Vagina (tissue), 2 donors: ENCODE data around the gene SH3D19. TPM values are rescaled to one million over a fixed set of nuclear protein-coding genes. Genes with fewer than 3 reads are reported as not detected.
"Not testable (repeated sequence)": the region's sequence is repeated elsewhere in the genome, so short reads cannot be mapped to it uniquely, and the experiment has no call there.

Experiments
- DNase-seq, 2 donors: peaks; one replicate each; pipeline ENCODE4 v3.0.0-alpha.2; 2017; ENCODE audit errors: extremely low spot score in 2 of 2
- H3K27ac ChIP-seq: fragments of 200-600 bp; sonication (generic); one replicate; pipeline ENCODE4 v1.5.1; 2019
- H3K27me3 ChIP-seq: fragments of 200-600 bp; sonication (generic); one replicate; pipeline ENCODE4 v1.5.1; 2019
- H3K36me3 ChIP-seq, 2 donors: fragments of 200-600 bp; sonication (generic); one replicate each; pipeline ENCODE4 v1.5.1; 2017 to 2019
- H3K4me1 ChIP-seq: fragments of 200-600 bp; sonication (generic); one replicate; pipeline ENCODE4 v1.5.1; 2019
- H3K4me3 ChIP-seq, 2 donors: fragments of 200-600 bp; sonication (generic); 1 replicate in 1 of 2; 2 replicates in 1 of 2; pipeline ENCODE4 v1.5.1; 2016 to 2019
- H3K9me3 ChIP-seq: fragments of 200-600 bp; sonication (generic); one replicate; pipeline ENCODE4 v1.5.1; 2019
- CTCF ChIP-seq, 3 experiments: fragments of 450-650 bp in 2 of 3; fragments of 200-600 bp in 1 of 3; sonication (generic) in 1 of 3; IDR thresholded peaks; one replicate each; pipeline ENCODE4 v1.5.1; 2017 to 2019; ENCODE audit warnings: antibody characterized with exemption in 3 of 3, mild to moderate bottlenecking in 2 of 3, moderate library complexity in 2 of 3
- POLR2A ChIP-seq, 2 donors: fragments of 450-650 bp; IDR thresholded peaks; one replicate each; pipeline ENCODE4 v1.6.1; 2017; ENCODE audit warnings: antibody characterized with exemption in 2 of 2, mild to moderate bottlenecking in 2 of 2, moderate library complexity in 2 of 2
- POLR2AphosphoS5 ChIP-seq, 2 donors: sonication (generic); formaldehyde crosslinking; IDR thresholded peaks; one replicate each; pipeline ENCODE4 v1.9.0; 2017; ENCODE audit warnings: antibody characterized with exemption in 2 of 2, mild to moderate bottlenecking in 2 of 2, low read depth in 1 of 2; ENCODE audit not compliant: insufficient read depth in 1 of 2
- intact Hi-C: fragments of 100-400 bp; cut with DNase I; formaldehyde crosslinking; loops from one replicate; pipeline ENCODE4 v1.15.1; 2023
- total RNA-seq: library from RNA; depleted of rRNA; stranded (reverse); fragments of >200 nt; gene quantifications from one replicate; pipeline ENCODE4 v1.2.3, GENCODE V29; 2016

The SH3D19 gene
- total RNA-seq, 1 donor from 2014 or later: 86.4 TPM

- H3K4me1 ChIP-seq: no peaks in the 10 kb centered on the region
- H3K9me3 ChIP-seq: no peaks in the 10 kb centered on the region
- intact Hi-C loops: no loop called here
- no peak for DNase-seq
- no peak overlapping the region for H3K27ac ChIP-seq
- H3K4me3 ChIP-seq: no peak overlapping the region
- H3K36me3 ChIP-seq: no peaks in the 10 kb centered on the region
- H3K27me3 ChIP-seq: no peaks in the 10 kb centered on the region
- TF ChIP-seq POLR2A (IDR thresholded peaks at IDR 0.05): no peak
- TF ChIP-seq POLR2AphosphoS5 (IDR thresholded peaks at IDR 0.05; ENCODE audit: insufficient read depth in 1 of 2, low read depth in 1 of 2): no peak
- TF ChIP-seq CTCF (IDR thresholded peaks at IDR 0.05): no peak
Observed at GRCh38 chr4:151236036-151236435, 89.4 kb downstream of the SH3D19 start.

GRCh38 chr4:151235373-151235772 is 90.0 kb downstream of the SH3D19 start:
- intact Hi-C loops, H3K27ac ChIP-seq, H3K4me1 ChIP-seq, H3K27me3 ChIP-seq, H3K4me3 ChIP-seq, H3K9me3 ChIP-seq, H3K36me3 ChIP-seq, DNase-seq: not testable (repeated sequence)

GRCh38 chr4:151233600-151233999 is 91.8 kb downstream of the SH3D19 start:
- intact Hi-C loops: no loop called here

GRCh38 chr4:151231915-151232595 is 93.3 kb downstream of the SH3D19 start:
- intact Hi-C loops: no loop called here
- Histone ChIP-seq H3K27ac (no peak overlapping the region), H3K27me3 (no peaks in the 10 kb centered on the region), H3K9me3 (no peaks in the 10 kb centered on the region), H3K36me3 (no peaks in the 10 kb centered on the region), H3K4me1 (peaks cover 16% of the 10 kb centered on the region), H3K4me3 (no peak overlapping the region)
- no peak for TF ChIP-seq CTCF (IDR thresholded peaks at IDR 0.05)
- no peak for TF ChIP-seq POLR2A (IDR thresholded peaks at IDR 0.05)
- TF ChIP-seq POLR2AphosphoS5 (IDR thresholded peaks at IDR 0.05; ENCODE audit: insufficient read depth in 1 of 2, low read depth in 1 of 2): no peak
- DNase-seq: no peak

More at GRCh38 chr4:151233600-151233999, 91.8 kb downstream of the SH3D19 start:
- H3K27ac ChIP-seq: no peak overlapping the region
- H3K36me3 ChIP-seq: no peaks in the 10 kb centered on the region
- no peak for DNase-seq
- TF ChIP-seq POLR2AphosphoS5 (IDR thresholded peaks at IDR 0.05; ENCODE audit: insufficient read depth in 1 of 2, low read depth in 1 of 2): no peak
- TF ChIP-seq CTCF (IDR thresholded peaks at IDR 0.05): no peak
- no peak for TF ChIP-seq POLR2A (IDR thresholded peaks at IDR 0.05)
- H3K4me3 ChIP-seq: no peak overlapping the region
- no peaks in the 10 kb centered on the region for H3K27me3 ChIP-seq
- H3K4me1 ChIP-seq: peaks cover 3% of the 10 kb centered on the region
- H3K9me3 ChIP-seq: no peaks in the 10 kb centered on the region

- TF ChIP-seq POLR2A (IDR thresholded peaks at IDR 0.05): no peak
- TF ChIP-seq CTCF (IDR thresholded peaks at IDR 0.05): no peak
- TF ChIP-seq POLR2AphosphoS5 (IDR thresholded peaks at IDR 0.05; ENCODE audit: insufficient read depth in 1 of 2, low read depth in 1 of 2): no peak
- Histone ChIP-seq H3K36me3 (no peaks in the 10 kb centered on the region), H3K9me3 (no peaks in the 10 kb centered on the region), H3K4me1 (peaks cover 42% of the 10 kb centered on the region), H3K4me3 (peak overlapping the region; percentile 31 to 40), H3K27me3 (no peaks in the 10 kb centered on the region), H3K27ac (peak overlapping the region; percentile 82)
- no peak for DNase-seq
- intact Hi-C loops: no loop called here
Observed at GRCh38 chr4:151228189-151229119, 97.0 kb downstream of the SH3D19 start.
